ENCODE measurements around the gene PXK.

DNA sequence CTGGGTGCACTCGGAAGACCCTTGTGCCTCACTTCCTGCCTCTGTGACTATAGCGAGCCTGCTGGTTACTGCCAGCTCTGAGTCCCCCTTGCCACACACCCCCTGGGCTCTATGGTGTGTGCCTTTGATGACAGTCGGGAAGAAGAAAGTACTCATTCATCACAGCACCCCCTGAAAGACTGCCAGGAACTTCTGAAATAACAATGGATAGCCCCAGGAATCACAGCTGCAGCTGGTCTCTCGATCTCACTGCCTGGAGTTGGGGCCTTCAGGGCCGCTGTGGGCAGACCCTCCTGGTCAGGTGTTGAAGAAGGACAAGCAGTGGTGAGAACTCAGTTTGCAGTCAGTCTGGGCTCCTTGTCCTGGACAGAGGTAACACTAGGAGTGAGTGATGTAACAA is 36.4 kb upstream of the PXK start:
- TF ChIP-seq EZH2 (IDR thresholded peaks at IDR 0.05): no peak
- TF ChIP-seq, protein P1, sequence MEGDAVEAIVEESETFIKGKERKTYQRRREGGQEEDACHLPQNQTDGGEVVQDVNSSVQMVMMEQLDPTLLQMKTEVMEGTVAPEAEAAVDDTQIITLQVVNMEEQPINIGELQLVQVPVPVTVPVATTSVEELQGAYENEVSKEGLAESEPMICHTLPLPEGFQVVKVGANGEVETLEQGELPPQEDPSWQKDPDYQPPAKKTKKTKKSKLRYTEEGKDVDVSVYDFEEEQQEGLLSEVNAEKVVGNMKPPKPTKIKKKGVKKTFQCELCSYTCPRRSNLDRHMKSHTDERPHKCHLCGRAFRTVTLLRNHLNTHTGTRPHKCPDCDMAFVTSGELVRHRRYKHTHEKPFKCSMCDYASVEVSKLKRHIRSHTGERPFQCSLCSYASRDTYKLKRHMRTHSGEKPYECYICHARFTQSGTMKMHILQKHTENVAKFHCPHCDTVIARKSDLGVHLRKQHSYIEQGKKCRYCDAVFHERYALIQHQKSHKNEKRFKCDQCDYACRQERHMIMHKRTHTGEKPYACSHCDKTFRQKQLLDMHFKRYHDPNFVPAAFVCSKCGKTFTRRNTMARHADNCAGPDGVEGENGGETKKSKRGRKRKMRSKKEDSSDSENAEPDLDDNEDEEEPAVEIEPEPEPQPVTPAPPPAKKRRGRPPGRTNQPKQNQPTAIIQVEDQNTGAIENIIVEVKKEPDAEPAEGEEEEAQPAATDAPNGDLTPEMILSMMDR (IDR thresholded peaks at IDR 0.05): no peak
